COLO668 (cell line): ENCODE measurements around the gene PAXX.
A peak's percentile ranks its signal among the peaks of the same experiment; 100 is the strongest.

Experiments used
- DNase-seq: peaks from one replicate; lab custom pipeline; 2025; ENCODE audit not compliant: unreplicated experiment; lab: John Stamatoyannopoulos, UW

Gene PAXX

DNA sequence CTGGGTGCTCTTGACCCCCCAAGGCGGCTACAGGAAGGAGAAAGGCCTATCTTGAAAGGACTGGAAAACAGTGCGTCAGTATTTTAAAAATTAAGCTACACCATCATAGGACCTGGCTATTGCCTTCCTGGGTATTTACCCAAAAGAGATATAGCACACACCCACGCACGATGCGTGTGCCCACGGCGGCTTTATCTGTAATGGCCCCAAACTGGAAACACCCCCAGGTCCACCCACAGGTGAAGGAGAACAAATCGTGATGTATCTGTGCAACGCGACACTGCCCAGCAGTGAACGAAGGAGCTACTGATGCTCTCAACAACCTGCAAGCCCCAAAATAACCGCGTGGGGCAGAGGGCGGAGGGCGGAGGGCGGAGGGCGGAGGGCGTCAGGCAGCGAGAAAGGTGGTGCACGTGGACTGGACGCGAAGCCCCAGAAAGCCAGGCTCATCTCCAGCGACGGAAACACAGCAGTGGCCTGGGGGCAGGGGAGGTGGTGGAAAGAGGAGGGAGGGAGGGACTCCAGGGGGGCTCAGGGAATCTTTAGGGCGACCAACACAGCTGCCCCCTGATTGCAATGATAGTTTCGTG lies 27.3 kb upstream of the PAXX start:
- no peak for DNase-seq

- DNase-seq = no peak
Measured at GRCh38 chr9:136965771-136966484, 26.3 kb upstream of the PAXX start.

- DNase-seq = peak; percentile 14
Measured at GRCh38 chr9:136968333-136969127, 23.7 kb upstream of the PAXX start.

GRCh38 chr9:136969150-136969549 lies 23.1 kb upstream of the PAXX start:
- DNase-seq = no peak

GRCh38 chr9:136969774-136970173 lies 22.4 kb upstream of the PAXX start:
- no peak for DNase-seq

DNA sequence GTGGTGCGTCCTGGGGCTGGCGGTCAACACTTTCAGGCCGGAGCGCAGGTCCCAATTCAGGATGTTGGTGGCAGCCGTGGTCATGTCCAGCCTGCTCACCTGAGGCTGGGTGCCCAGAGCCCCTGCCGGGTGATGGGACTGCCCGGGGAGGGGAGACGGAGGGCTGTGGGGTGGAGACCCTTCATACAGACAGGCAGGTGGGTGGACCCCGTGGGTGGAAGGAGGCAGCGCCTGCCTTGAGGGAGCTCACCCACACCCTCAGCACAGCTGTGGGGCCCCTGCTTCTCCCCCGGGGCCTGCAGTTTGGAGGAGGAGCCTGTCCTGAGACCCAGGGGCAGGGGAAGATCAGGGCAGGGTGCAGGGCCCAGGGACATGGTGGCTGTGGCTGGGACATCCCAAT lies 21.9 kb upstream of the PAXX start:
- DNase-seq = no peak

DNA sequence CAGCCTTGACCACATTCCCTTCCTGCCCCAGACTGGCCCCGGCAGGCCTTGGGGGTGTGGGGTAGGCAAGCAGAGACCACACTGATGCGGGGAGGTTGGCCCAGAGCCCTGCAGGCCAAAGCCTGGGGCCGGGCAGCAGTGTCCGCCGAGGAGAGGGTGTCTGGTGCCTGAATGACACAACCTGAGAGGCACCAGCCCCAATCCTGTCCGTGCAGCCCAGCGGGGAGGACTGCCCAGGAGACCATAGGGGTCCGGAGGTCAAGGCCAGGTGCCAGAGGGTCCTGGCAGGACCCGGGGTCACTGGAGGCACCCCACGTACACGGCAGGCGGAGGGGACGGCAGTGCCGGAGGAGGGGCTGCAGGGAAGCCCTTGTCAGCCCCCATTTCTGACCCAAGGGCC lies 20.5 kb upstream of the PAXX start:
- no peak for DNase-seq

- DNase-seq = no peak
Measured at GRCh38 chr9:136972335-136972734, 19.9 kb upstream of the PAXX start.

- no peak for DNase-seq
Measured at GRCh38 chr9:136972743-136973142, 19.5 kb upstream of the PAXX start.

- DNase-seq = no peak
Measured at GRCh38 chr9:136973618-136974617, 18.3 kb upstream of the PAXX start.

GRCh38 chr9:136974817-136975535 lies 17.2 kb upstream of the PAXX start:
- DNase-seq = no peak

DNA sequence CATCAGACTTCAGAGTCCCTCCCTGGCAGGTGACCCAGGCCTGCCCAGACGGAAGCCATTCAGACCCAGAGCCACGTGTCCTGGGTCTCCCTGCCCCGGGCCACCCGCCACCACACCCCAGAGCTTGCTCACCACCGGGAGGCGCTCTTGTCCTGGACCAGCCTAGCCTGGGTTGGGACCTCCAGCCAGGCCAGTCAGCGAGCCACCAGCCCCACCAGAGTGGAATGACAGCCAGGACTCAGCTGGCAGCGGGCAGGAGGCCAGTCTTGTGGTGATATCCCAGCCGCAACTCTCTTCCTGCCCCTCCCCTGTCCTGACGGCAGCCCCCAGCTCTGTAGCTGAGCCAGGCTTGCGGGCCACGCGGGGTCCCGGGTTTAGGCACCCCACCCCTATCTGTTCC lies 16.6 kb upstream of the PAXX start:
- DNase-seq = peak; percentile 33

- DNase-seq = no peak
Measured at GRCh38 chr9:136977223-136977622, 15.0 kb upstream of the PAXX start, which contains the start of gene PTGDS. Gene PTGDS, plus strand, starts transcription at chr9:136977504. Its CDS starts 75 bp downstream, at chr9:136977579.

- no peak for DNase-seq
Measured at GRCh38 chr9:136977649-136978072, 14.6 kb upstream of the PAXX start.

- DNase-seq = peak; percentile 74
Measured at GRCh38 chr9:136978073-136978864, 14.0 kb upstream of the PAXX start.

GRCh38 chr9:136978865-136979544 lies 13.2 kb upstream of the PAXX start:
- no peak for DNase-seq

- DNase-seq = no peak
Measured at GRCh38 chr9:136979769-136980587, 12.2 kb upstream of the PAXX start.
